IMR-90 (cell line): ENCODE results near the gene FERMT2. TPM values are rescaled to one million over a fixed set of nuclear protein-coding genes. Genes with fewer than 3 reads are reported as not detected.

Experiments used
- ATAC-seq: fragments of 200-7000 bp; cut with Tn5 transposase; 2 replicates; pipeline ENCODE4 v1.9.1; 2020; ENCODE audit warnings: low read depth, mild to moderate bottlenecking, moderate library complexity
- BruUV-seq: library from RNA; stranded (reverse); fragments of 400-500 nt; replicated peaks from 2 replicates; lab custom pipeline; 2021; lab: Mats Ljungman, UMichigan
- CTCF ChIA-PET: fragments of 300-600 bp; formaldehyde crosslinking; extraction: SDS; loops from one replicate; lab custom pipeline; 2021; ENCODE audit warnings: antibody characterized with exemption; lab: Yijun Ruan, JAX
- POLR2A ChIA-PET: fragments of 300-600 bp; sonication (Branson Sonifier 250); formaldehyde crosslinking; loops from one replicate; lab custom pipeline; 2022; ENCODE audit warnings: antibody characterized with exemption; ENCODE audit not compliant: unreplicated experiment; lab: Charles Lee
- DNase-seq: peaks from one replicate; pipeline ENCODE4 v3.0.0; 2013
- H2AFZ ChIP-seq: replicated peaks from 2 replicates; pipeline ENCODE3; 2013; ENCODE audit warnings: low read length, mild to moderate bottlenecking; ENCODE audit not compliant: poor library complexity
- H2AK5ac ChIP-seq: 2 replicates; pipeline ENCODE4 v1.6.1; 2013; ENCODE audit warnings: low read depth, low read length, inconsistent platforms
- H2AK9ac ChIP-seq: replicated peaks from 2 replicates; pipeline ENCODE3; 2013; ENCODE audit warnings: mild to moderate bottlenecking, low read depth, low read length, moderate library complexity; ENCODE audit not compliant: poor library complexity
- H2BK120ac ChIP-seq: 2 replicates; pipeline ENCODE4 v1.6.1; 2013; ENCODE audit warnings: low read depth, low read length, inconsistent platforms
- H2BK15ac ChIP-seq: 3 replicates; pipeline ENCODE4 v1.6.1; 2013; ENCODE audit warnings: low read depth, low read length, inconsistent platforms
- H2BK20ac ChIP-seq: 2 replicates; pipeline ENCODE4 v1.6.1; 2013; ENCODE audit warnings: low read depth, mild to moderate bottlenecking, inconsistent platforms, low read length, moderate library complexity
- H2BK5ac ChIP-seq: 2 replicates; pipeline ENCODE4 v1.6.1; 2013; ENCODE audit warnings: mild to moderate bottlenecking, low read depth, low read length, inconsistent platforms; ENCODE audit not compliant: poor library complexity, severe bottlenecking
- H3K14ac ChIP-seq: replicated peaks from 2 replicates; pipeline ENCODE4 v1.6.1; 2013; ENCODE audit warnings: low read depth, low read length, inconsistent platforms
- H3K18ac ChIP-seq: 2 replicates; pipeline ENCODE4 v1.6.1; 2013; ENCODE audit warnings: low read depth, low read length, control low read depth
- H3K23ac ChIP-seq: 2 replicates; pipeline ENCODE4 v1.6.1; 2013; ENCODE audit warnings: low read depth, low read length, inconsistent platforms
- H3K27ac ChIP-seq: 2 replicates; pipeline ENCODE4 v1.5.1; 2013; ENCODE audit warnings: mild to moderate bottlenecking, control low read depth, low read length; ENCODE audit not compliant: insufficient read depth
- H3K27me3 ChIP-seq: 2 replicates; pipeline ENCODE4 v1.6.1; 2013; ENCODE audit warnings: low read length; ENCODE audit not compliant: control insufficient read depth, insufficient read depth
- H3K36me3 ChIP-seq: 2 replicates; pipeline ENCODE4 v1.6.1; 2013; ENCODE audit warnings: low read length, mixed read lengths; ENCODE audit not compliant: control insufficient read depth, insufficient read depth
- H3K4ac ChIP-seq: 2 replicates; pipeline ENCODE4 v1.6.1; 2013; ENCODE audit warnings: low read depth, low read length, inconsistent platforms
- H3K4me1 ChIP-seq: 2 replicates; pipeline ENCODE4 v1.6.1; 2013; ENCODE audit warnings: low read length, mixed read lengths; ENCODE audit not compliant: control insufficient read depth, insufficient read depth
- H3K4me2 ChIP-seq: 2 replicates; pipeline ENCODE4 v1.6.1; 2013; ENCODE audit warnings: low read depth, mild to moderate bottlenecking, control low read depth, low read length, moderate library complexity
- H3K4me3 ChIP-seq: 2 replicates; pipeline ENCODE4 v1.5.1; 2013; ENCODE audit warnings: low read depth, mild to moderate bottlenecking, control low read depth, low read length, moderate library complexity; ENCODE audit not compliant: insufficient read depth
- H3K56ac ChIP-seq: 2 replicates; pipeline ENCODE4 v1.6.1; 2013; ENCODE audit warnings: low read length, inconsistent platforms; ENCODE audit not compliant: insufficient read depth; ENCODE audit errors: extremely low read depth
- H3K79me1 ChIP-seq, 2 experiments: 2 replicates each; pipeline ENCODE4 v1.6.1; 2013; ENCODE audit warnings: low read length in 2 of 2, inconsistent platforms in 1 of 2, low read depth in 1 of 2
- H3K9ac ChIP-seq: 2 replicates; pipeline ENCODE4 v1.6.1; 2013; ENCODE audit warnings: low read depth, low read length, control low read depth
- H3K9me1 ChIP-seq: 2 replicates; pipeline ENCODE4 v1.6.1; 2013; ENCODE audit warnings: low read length, inconsistent platforms; ENCODE audit not compliant: insufficient read depth
- H3K9me3 ChIP-seq: 2 replicates; pipeline ENCODE4 v1.6.1; 2013; ENCODE audit warnings: low read length; ENCODE audit not compliant: control insufficient read depth, insufficient read depth
- H4K20me1 ChIP-seq: 2 replicates; pipeline ENCODE4 v1.6.1; 2013; ENCODE audit warnings: low read length, inconsistent platforms; ENCODE audit not compliant: insufficient read depth
- H4K5ac ChIP-seq: 2 replicates; pipeline ENCODE4 v1.6.1; 2013; ENCODE audit warnings: mild to moderate bottlenecking, low read depth, low read length, control low read depth
- H4K8ac ChIP-seq, 2 experiments: 2 replicates each; pipeline ENCODE4 v1.6.1; 2013; ENCODE audit warnings: low read depth in 2 of 2, low read length in 2 of 2, control low read depth in 1 of 2, inconsistent platforms in 1 of 2
- H4K91ac ChIP-seq: 2 replicates; pipeline ENCODE4 v1.6.1; 2013; ENCODE audit warnings: low read depth, low read length, inconsistent platforms; ENCODE audit not compliant: insufficient read depth
- CEBPB ChIP-seq: IDR thresholded peaks from 2 replicates; pipeline ENCODE4 v1.6.1; 2012; ENCODE audit warnings: low read depth, low read length, improper control_type of control experiment
- CHD1 ChIP-seq: IDR thresholded peaks from 2 replicates; pipeline ENCODE4 v1.6.1; 2012; ENCODE audit warnings: low read depth, low read length, improper control_type of control experiment
- CTCF ChIP-seq: conservative IDR thresholded peaks from 2 replicates; pipeline ENCODE4 v1.5.1; 2012; ENCODE audit warnings: mild to moderate bottlenecking, low read depth, low read length, improper control_type of control experiment
- POLR2A ChIP-seq: IDR thresholded peaks from 2 replicates; pipeline ENCODE4 v1.6.1; 2012; ENCODE audit warnings: mild to moderate bottlenecking, low read depth, low read length
- RAD21 ChIP-seq: IDR thresholded peaks from 2 replicates; pipeline ENCODE4 v1.6.1; 2012; ENCODE audit warnings: low read length, improper control_type of control experiment
- SMC3 ChIP-seq: fragments of 150-350 bp; IDR thresholded peaks from 2 replicates; pipeline ENCODE4 v1.6.1; 2016; ENCODE audit warnings: low read depth, mild to moderate bottlenecking, antibody characterized with exemption, low read length, moderate library complexity
- USF2 ChIP-seq: fragments of 150-350 bp; IDR thresholded peaks from 2 replicates; pipeline ENCODE4 v1.6.1; 2017; ENCODE audit warnings: mild to moderate bottlenecking, antibody characterized with exemption, low read length, low read depth
- WGBS, 2 experiments: methylation state at CpG; one replicate each; pipeline versions ENCODE4 v1.1.5 to v1.1.7; 2013; ENCODE audit warnings: missing lambda C conversion rate in 2 of 2; ENCODE audit not compliant: insufficient read length in 1 of 2; ENCODE audit errors: extremely low coverage in 2 of 2; 5-methylcytosine and 5-hydroxymethylcytosine counted together
- dilution Hi-C: fragments of 300-500 bp; cut with HindIII; formaldehyde crosslinking; loops from one replicate; pipeline ENCODE4 v1.14.3; 2018; ENCODE audit warnings: low sequenced_read_pairs; ENCODE audit not compliant: unreplicated experiment
- in situ Hi-C: fragments of 300-500 bp; cut with MboI; formaldehyde crosslinking; loops from 3 replicates; pipeline ENCODE4 v1.14.3; 2019; ENCODE audit warnings: low sequenced_read_pairs, inconsistent platforms, mixed read lengths
- intact Hi-C: fragments of 100-400 bp; cut with micrococcal nuclease; formaldehyde crosslinking; loops from 2 replicates; pipeline ENCODE4 v1.10.0; 2022
- polyA plus RNA-seq, 3 experiments: library from polyadenylated mRNA; depleted of rRNA; stranded (reverse); fragments of >200 nt; gene quantifications; 2 replicates each; pipeline ENCODE4 v1.2.3, GENCODE V29; 2012; ENCODE audit warnings: low replicate concordance in 1 of 3
- total RNA-seq: library from RNA; depleted of rRNA; stranded (reverse); fragments of >200 nt; gene quantifications from 2 replicates; pipeline ENCODE4 v1.2.3, GENCODE V29; 2012

Gene FERMT2
- total and polyA plus RNA-seq, 2 of the 4 experiments (the other 2 are of a cell fraction): 131 to 217 TPM

GRCh38 chr14:52937306-52937705 lies 13.5 kb downstream of the FERMT2 start:
- H3K9me1 ChIP-seq: peaks cover 12% of the 10 kb centered on the region
- H2BK20ac ChIP-seq: no peak overlapping the region
- H3K23ac ChIP-seq: no peak overlapping the region
- WGBS, 2 experiments: 82% methylated on average over 2 of the region's 4 CpGs; no CpG with 5 or more reads in 1 of the 2 experiments
- no peak overlapping the region for H2AK5ac ChIP-seq
- H4K20me1 ChIP-seq: peaks cover 92% of the 10 kb centered on the region
- no peak overlapping the region for H2BK5ac ChIP-seq
- H3K9me3 ChIP-seq: no peaks in the 10 kb centered on the region
- no peak overlapping the region for H2AFZ ChIP-seq
- in situ Hi-C loops: no loop called here
- H3K79me1 ChIP-seq: peaks cover 0 to 63% of the 10 kb centered on the region in 2 experiments; a peak in 2 of 4 replicates
- H3K27ac ChIP-seq: no peak overlapping the region
- TF ChIP-seq RAD21 (no peak), CEBPB (no peak), CHD1 (no peak), SMC3 (no peak), USF2 (no peak), CTCF (no peak), POLR2A (no peak)
- CTCF ChIA-PET: interaction anchor here (0.8 kb wide), 1 partner anchor 39 kb away, joined by 3 read pairs; no protein-coding TSS in a partner anchor
- no peak overlapping the region for H2BK120ac ChIP-seq
- DNase-seq (no peak), ATAC-seq (no peak)
- BruUV-seq: no TSS peak
- H2AK9ac ChIP-seq: no peak overlapping the region
- H4K5ac ChIP-seq: no peak overlapping the region
- no peak overlapping the region for H3K9ac ChIP-seq
- dilution Hi-C loops: no loop called here
- H3K56ac ChIP-seq: no peak overlapping the region
- peaks cover 9% of the 10 kb centered on the region for H3K4me1 ChIP-seq
- H3K4me3 ChIP-seq: no peak overlapping the region
- peaks cover 3% of the 10 kb centered on the region; the same call in 1 of the 2 replicates for H3K36me3 ChIP-seq
- intact Hi-C loops: no loop called here
- H3K18ac ChIP-seq: no peak overlapping the region
- H3K4ac ChIP-seq: no peak overlapping the region
- H2BK15ac ChIP-seq: no peak overlapping the region
- no peaks in the 10 kb centered on the region for H3K27me3 ChIP-seq
- H3K4me2 ChIP-seq: no peak overlapping the region
- H4K8ac ChIP-seq: no peak overlapping the region
- POLR2A ChIA-PET: no interaction called here
- no peak overlapping the region for H4K91ac ChIP-seq
- H3K14ac ChIP-seq: 0 out of 2 replicates have a peak overlapping the region, but pooled peaks have one; percentile 19
